ENCODE data around the gene ZNF423. TPM values are rescaled to one million over a fixed set of nuclear protein-coding genes. Genes with fewer than 3 reads are reported as not detected.

Gene ZNF423
- total RNA-seq, 4 donors from 2014 or later: 1.4 to 20.6 (median 4.7) TPM

DNA sequence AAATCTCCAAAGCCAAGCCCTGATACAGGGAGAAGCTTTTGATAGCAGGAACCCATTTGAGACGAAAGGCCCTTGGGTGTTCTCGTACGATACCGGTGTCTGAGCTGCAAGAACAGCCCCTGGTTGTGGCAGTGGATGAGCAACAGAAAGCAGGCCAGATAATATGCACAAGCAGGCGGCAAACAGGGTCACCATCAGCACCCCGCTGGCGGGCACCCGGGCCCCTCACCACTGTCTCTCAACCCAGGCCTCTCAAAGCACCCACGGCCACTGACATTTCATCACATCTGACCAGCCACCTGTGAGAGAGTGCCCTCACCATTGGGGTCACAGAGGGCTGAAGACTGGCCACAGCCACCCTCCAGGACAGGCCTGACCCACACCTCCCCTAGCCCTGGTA lies 252.0 kb downstream of the ZNF423 start:
- no peaks in the 10 kb centered on the region for H3K9me3 ChIP-seq
- H3K4me3 ChIP-seq: no peak overlapping the region
- DNase-seq: no peak
- H3K27ac ChIP-seq: no peak overlapping the region
- TF ChIP-seq, protein P1, sequence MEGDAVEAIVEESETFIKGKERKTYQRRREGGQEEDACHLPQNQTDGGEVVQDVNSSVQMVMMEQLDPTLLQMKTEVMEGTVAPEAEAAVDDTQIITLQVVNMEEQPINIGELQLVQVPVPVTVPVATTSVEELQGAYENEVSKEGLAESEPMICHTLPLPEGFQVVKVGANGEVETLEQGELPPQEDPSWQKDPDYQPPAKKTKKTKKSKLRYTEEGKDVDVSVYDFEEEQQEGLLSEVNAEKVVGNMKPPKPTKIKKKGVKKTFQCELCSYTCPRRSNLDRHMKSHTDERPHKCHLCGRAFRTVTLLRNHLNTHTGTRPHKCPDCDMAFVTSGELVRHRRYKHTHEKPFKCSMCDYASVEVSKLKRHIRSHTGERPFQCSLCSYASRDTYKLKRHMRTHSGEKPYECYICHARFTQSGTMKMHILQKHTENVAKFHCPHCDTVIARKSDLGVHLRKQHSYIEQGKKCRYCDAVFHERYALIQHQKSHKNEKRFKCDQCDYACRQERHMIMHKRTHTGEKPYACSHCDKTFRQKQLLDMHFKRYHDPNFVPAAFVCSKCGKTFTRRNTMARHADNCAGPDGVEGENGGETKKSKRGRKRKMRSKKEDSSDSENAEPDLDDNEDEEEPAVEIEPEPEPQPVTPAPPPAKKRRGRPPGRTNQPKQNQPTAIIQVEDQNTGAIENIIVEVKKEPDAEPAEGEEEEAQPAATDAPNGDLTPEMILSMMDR (IDR thresholded peaks at IDR 0.05): no peak
- no peak for TF ChIP-seq POLR2A (IDR thresholded peaks at IDR 0.05)
- H3K36me3 ChIP-seq: no peaks in the 10 kb centered on the region
- no peaks in the 10 kb centered on the region for H3K27me3 ChIP-seq
- H3K4me1 ChIP-seq: no peaks in the 10 kb centered on the region

DNA sequence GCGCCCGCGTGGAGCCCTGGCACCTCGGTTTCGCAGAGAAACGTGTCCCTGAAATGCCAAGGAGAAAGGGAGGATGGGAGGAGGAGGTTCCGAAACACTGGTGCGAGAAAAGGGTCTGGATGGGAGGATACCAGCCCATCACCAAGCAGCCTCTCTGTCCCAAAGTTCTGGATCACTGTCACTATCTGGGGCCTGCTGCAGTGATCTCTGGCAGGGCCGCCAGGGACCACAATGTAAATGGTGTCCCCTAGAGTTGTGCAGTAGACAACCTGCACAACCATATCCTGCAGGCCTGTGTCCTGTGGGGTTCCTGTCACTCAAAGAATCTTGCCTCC lies 253.0 kb downstream of the ZNF423 start:
- no peak for DNase-seq
- no peak overlapping the region for H3K27ac ChIP-seq
- H3K9me3 ChIP-seq: no peaks in the 10 kb centered on the region
- no peak overlapping the region for H3K4me3 ChIP-seq
- H3K36me3 ChIP-seq: no peaks in the 10 kb centered on the region
- TF ChIP-seq POLR2A (IDR thresholded peaks at IDR 0.05): no peak
- TF ChIP-seq, protein P1 (IDR thresholded peaks at IDR 0.05): no peak
- no peaks in the 10 kb centered on the region for H3K27me3 ChIP-seq
- no peaks in the 10 kb centered on the region for H3K4me1 ChIP-seq

DNA sequence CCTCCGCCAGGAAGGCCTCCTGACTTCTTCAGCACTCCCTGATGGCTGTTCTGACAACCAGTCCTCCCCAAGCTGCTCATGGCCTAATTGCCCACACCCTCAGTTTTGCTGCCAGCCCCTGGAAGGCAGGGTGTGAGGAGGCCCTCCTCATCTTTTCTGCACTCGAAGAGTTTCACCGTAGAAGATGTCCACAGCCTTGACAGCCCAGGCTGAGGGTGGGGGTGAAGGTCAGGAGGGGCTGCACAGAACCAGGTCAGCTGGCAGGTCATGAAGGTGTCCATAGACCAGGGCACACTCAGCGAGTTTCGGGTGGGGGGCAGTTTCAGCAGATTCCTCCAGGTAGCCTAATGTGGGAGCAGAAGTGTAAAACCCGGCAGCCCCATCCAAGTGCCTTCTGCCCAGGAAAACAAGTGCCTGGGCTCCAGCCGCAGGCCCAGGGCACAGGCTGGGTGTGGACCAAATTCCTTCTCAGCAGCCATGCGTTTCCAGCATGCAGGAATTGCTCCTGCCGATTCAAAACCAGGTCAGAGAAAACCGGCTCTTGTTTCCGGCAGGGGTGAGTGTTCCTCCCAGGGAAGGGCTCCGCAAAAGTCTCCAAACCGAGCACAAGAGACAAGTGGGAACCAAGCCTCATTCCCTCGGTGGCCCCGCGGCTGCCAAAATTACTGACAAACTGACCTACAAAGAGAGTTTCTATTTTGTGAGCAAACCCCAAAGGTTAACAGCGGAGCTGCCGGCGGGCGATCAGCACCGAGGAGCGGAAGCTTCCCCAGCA lies 253.5 kb downstream of the ZNF423 start:
- TF ChIP-seq, protein P1 (IDR thresholded peaks at IDR 0.05): no peak
- no peak for TF ChIP-seq POLR2A (IDR thresholded peaks at IDR 0.05)
- no peaks in the 10 kb centered on the region for H3K36me3 ChIP-seq
- DNase-seq: no peak
- H3K27ac ChIP-seq: no peak overlapping the region
- H3K4me3 ChIP-seq: no peak overlapping the region
- H3K27me3 ChIP-seq: no peaks in the 10 kb centered on the region
- no peaks in the 10 kb centered on the region for H3K9me3 ChIP-seq
- H3K4me1 ChIP-seq: no peaks in the 10 kb centered on the region

DNA sequence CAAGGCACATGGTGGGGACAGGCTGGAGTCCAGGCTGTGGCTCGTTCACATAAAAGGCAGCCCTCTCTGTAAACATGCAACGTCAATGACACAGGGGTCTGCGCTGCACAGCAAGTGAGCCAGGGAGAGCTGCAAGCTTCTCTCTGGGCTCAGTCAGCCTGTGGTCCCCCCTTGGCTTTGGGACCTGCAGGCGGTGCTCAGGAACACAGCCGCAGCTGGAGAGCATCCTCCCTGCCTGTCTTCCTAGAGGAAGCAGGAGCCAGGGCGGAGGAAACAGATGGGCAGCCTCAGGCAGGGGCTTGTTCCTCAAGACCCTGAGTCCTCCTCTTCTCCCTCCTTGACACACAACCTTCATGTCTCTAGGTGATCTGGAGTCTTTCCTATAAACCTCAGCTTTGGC lies 254.3 kb downstream of the ZNF423 start:
- Histone ChIP-seq H3K4me1 (no peaks in the 10 kb centered on the region), H3K9me3 (no peaks in the 10 kb centered on the region), H3K27ac (no peak overlapping the region), H3K4me3 (no peak overlapping the region), H3K36me3 (no peaks in the 10 kb centered on the region), H3K27me3 (no peaks in the 10 kb centered on the region)
- DNase-seq: no peak
- no peak for TF ChIP-seq POLR2A (IDR thresholded peaks at IDR 0.05)

DNA sequence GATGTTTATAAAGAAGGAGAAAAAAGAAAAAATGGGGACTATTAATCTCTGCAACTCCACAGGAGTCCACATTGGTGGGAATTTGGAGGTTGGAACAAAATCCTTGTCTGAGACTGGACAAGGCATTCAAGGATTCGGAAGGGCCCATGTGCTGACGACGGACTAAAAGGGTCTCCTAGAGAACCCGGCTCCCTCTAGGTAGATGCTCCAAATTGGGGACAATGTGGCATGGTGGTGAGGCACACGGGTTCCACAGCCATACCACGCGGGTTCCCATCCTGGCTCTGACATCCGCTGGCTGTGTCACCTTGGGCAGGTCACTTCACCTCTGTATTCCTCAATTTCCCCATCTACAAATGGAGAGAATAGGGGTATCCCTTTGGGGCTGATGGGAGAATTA lies 254.9 kb downstream of the ZNF423 start:
- no peaks in the 10 kb centered on the region for H3K27me3 ChIP-seq
- H3K36me3 ChIP-seq: no peaks in the 10 kb centered on the region
- no peak overlapping the region for H3K27ac ChIP-seq
- TF ChIP-seq, protein P1 (IDR thresholded peaks at IDR 0.05): no peak
- TF ChIP-seq POLR2A (IDR thresholded peaks at IDR 0.05): no peak
- no peaks in the 10 kb centered on the region for H3K9me3 ChIP-seq
- no peak overlapping the region for H3K4me3 ChIP-seq
- DNase-seq: no peak
- no peaks in the 10 kb centered on the region for H3K4me1 ChIP-seq

DNA sequence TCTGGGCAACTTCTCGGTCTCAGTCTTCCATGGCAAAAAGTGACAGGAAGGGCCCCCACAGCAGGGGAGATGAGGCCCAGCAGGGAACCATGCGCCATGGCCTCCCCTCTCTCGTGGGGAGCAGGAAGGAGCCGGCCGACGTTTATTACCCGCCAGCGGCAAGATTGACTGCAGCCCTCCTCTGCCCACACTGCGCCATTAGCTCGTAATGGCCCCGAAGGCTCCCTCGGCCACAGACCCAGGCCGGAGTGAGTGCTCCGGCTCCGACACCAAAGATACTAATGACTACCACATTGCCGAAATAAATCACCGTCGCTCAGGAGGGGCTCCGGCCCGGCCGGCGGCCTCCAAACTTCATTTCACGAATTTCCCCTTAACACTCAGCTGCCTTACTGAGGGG lies 255.4 kb downstream of the ZNF423 start:
- Histone ChIP-seq H3K4me1 (peaks cover 0 to 2% (median 0%) of the 10 kb centered on the region in 4 donors), H3K36me3 (no peaks in the 10 kb centered on the region), H3K9me3 (no peaks in the 10 kb centered on the region), H3K27me3 (no peaks in the 10 kb centered on the region), H3K27ac (no peak overlapping the region), H3K4me3 (no peak overlapping the region)
- DNase-seq: no peak
- TF ChIP-seq, protein P1 (IDR thresholded peaks at IDR 0.05): no peak
- no peak for TF ChIP-seq POLR2A (IDR thresholded peaks at IDR 0.05)

Data from Peyer's patch (tissue), 4 donors.